ENCODE results near the gene KLF13. TPM values are rescaled to one million over a fixed set of nuclear protein-coding genes. Genes with fewer than 3 reads are reported as not detected.

The KLF13 gene
- total RNA-seq, 2 experiments from 2014 or later = 110 to 111 TPM

DNA sequence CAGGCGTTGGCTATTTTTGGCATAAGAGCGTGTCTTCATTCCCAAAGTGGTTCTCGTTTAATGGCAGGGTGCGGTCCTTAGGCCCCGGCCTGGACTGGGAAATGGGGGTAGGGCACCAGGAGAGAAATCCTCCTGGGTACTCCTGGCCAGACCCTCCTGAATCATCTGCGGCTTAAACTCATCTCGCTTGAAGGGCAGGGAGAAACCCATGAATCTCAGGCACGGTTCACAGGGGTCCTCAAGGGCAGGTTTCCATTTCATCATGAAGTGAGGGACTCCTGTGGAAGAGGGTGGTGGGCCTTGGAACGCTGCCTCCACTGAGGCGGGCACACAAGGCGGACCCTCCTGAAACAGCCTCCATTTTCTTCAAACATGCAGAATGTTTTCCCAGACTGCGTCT lies 48.4 kb downstream of the KLF13 start:
- DNase-seq = no peak
- H3K4me3 Mint-ChIP-seq = no peak overlapping the region
- H3K36me3 Mint-ChIP-seq = peaks cover 40% of the 10 kb centered on the region
- no peaks in the 10 kb centered on the region for H3K27me3 Mint-ChIP-seq
- H3K9me3 Mint-ChIP-seq = no peaks in the 10 kb centered on the region
- H3K4me1 Mint-ChIP-seq = peaks cover 66% of the 10 kb centered on the region
- peak overlapping the region; percentile 25 for H3K27ac Mint-ChIP-seq

DNA sequence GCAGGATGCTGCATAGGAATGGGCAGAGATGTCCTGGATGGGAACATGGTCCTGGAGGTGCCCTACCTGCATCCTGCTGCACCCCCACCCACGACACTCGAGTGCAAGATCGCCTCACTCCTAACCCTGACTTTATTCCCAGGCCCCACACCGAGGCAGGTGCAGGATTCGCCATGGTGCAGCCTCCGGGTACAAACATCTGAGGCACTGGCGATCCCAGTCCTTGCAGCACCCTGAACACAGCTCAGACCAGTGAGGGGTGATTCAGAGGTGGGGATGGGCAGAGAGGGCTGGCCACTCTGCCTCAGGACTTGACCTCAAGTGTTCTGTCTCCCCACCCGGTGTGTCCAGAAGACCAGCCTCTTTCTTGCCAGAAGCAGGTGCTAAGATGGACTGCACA lies 49.1 kb downstream of the KLF13 start:
- peak overlapping the region; percentile 22 for H3K27ac Mint-ChIP-seq
- no peak overlapping the region for H3K4me3 Mint-ChIP-seq
- no peak for DNase-seq
- H3K27me3 Mint-ChIP-seq = no peaks in the 10 kb centered on the region
- H3K36me3 Mint-ChIP-seq = peaks cover 37% of the 10 kb centered on the region
- H3K9me3 Mint-ChIP-seq = no peaks in the 10 kb centered on the region
- peaks cover 59% of the 10 kb centered on the region for H3K4me1 Mint-ChIP-seq

DNA sequence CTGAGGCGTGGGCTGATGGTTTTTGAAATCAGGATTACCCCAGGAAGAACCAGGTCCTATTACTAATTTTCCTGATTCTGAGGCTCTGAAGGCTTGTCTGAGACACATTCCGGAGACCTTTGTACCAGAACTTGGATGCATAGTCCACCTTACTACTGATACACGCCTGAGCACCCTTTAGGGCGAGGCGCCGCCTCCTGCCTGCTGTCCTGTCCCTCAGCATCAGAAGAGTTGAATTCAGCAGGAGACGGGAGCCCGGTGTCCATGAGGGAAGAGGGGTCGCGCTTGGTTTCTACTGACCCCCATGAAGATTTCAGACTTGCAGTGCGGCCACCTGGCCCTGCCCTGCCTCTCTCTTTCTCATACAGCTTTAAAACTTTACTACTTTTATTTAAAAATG lies 49.9 kb downstream of the KLF13 start:
- peaks cover 55% of the 10 kb centered on the region for H3K4me1 Mint-ChIP-seq
- H3K9me3 Mint-ChIP-seq = no peaks in the 10 kb centered on the region
- H3K27ac Mint-ChIP-seq = peak overlapping the region; percentile 22
- no peaks in the 10 kb centered on the region for H3K27me3 Mint-ChIP-seq
- H3K4me3 Mint-ChIP-seq = no peak overlapping the region
- H3K36me3 Mint-ChIP-seq = peaks cover 40% of the 10 kb centered on the region
- no peak for DNase-seq

DNA sequence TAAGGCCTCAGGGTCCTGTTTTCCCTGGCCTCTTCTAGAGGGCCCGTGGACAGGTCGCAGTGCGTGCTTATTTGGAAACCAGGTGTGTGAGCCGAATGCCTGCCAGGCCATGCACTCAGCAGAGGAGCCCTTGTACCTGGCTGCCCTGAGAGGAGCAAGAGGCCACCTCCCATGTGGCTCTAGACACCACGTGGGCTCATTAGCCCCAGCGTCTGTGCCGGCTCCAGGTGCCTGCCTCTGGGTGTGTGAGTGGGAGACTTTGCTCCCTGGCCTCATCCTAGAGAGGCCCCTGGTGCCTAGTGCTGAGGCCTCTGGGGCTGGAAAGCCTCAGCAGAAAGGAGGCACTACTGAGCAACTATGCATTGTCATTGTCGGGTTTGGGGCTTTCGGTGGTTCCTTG lies 50.4 kb downstream of the KLF13 start:
- peaks cover 43% of the 10 kb centered on the region for H3K36me3 Mint-ChIP-seq
- no peak overlapping the region for H3K4me3 Mint-ChIP-seq
- H3K27me3 Mint-ChIP-seq = no peaks in the 10 kb centered on the region
- DNase-seq = no peak
- no peaks in the 10 kb centered on the region for H3K9me3 Mint-ChIP-seq
- peak overlapping the region; percentile 62 for H3K27ac Mint-ChIP-seq
- peaks cover 55% of the 10 kb centered on the region for H3K4me1 Mint-ChIP-seq

DNA sequence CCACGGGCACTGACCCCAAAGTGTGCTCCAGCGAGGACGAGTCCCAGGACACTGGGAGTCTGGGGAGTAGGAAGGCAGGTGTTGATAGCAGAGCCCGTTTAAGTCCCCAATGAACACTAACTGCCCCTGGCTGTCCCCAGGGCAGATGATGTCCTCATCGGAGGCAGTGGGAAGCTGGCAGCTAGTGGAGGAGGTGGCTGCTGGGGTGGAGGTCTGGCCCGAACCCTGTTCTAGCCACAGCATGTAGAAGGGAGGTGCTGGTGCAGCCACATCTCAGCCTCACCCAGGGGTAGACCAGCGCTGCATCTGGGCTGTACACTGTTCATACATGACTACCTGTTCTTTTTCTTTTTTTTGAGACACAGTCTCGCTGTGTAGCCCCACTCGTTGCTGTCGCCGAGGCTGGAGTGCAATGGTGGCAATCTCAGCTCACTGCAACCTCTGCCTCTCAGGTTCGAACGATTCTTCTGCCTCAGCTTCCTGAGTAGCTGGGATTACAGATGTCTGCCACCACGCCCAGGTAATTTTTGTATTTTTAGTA lies 51.8 kb downstream of the KLF13 start:
- peak overlapping the region; percentile 79 for H3K27ac Mint-ChIP-seq
- H3K27me3 Mint-ChIP-seq = no peaks in the 10 kb centered on the region
- DNase-seq = no peak
- no peak overlapping the region for H3K4me3 Mint-ChIP-seq
- peaks cover 51% of the 10 kb centered on the region for H3K4me1 Mint-ChIP-seq
- peaks cover 43% of the 10 kb centered on the region for H3K36me3 Mint-ChIP-seq
- H3K9me3 Mint-ChIP-seq = no peaks in the 10 kb centered on the region

DNA sequence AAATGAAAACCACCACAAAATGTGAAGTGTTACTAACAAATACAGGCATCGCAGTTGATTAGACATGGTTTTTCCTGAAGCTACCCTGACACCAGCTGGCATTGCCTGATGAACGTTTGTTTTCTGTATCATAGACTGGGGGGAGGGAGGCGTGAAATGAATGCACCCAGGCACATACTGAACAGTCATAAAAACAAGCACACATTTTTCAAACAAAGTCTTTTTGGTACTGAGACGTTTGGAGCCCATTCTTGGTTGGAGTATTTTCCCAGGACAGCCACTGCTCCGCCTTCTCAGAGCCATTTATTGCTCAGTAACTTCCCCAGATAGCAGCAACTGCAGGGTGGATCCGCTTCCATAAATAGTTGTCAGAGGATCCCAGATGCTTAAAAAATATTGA lies 52.4 kb downstream of the KLF13 start:
- Mint-ChIP-seq H3K27me3 (no peaks in the 10 kb centered on the region), H3K4me1 (peaks cover 49% of the 10 kb centered on the region), H3K36me3 (peaks cover 41% of the 10 kb centered on the region), H3K9me3 (no peaks in the 10 kb centered on the region), H3K27ac (peak overlapping the region; percentile 79), H3K4me3 (no peak overlapping the region)
- DNase-seq = no peak

DNA sequence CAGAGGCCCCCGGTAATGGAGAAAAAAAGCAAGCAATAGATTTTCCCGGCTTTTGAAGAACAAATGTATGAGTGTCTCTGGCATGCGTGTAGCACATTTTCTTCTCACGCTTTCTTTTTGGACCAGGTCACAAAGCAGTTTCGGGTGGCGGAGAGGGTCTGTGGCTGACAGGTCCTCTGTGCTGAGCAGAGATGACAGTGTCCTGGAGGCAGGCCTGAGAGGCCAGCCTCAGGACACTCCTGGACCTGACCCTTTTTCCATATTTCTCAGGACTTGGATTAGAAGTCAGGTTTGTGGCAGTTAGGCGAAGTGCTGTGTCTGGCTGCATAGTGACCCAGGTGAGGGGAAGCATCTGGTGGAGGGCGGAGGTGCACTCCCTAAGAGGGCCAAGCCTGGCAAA lies 52.9 kb downstream of the KLF13 start:
- H3K27me3 Mint-ChIP-seq = no peaks in the 10 kb centered on the region
- peaks cover 40% of the 10 kb centered on the region for H3K36me3 Mint-ChIP-seq
- peaks cover 46% of the 10 kb centered on the region for H3K4me1 Mint-ChIP-seq
- H3K9me3 Mint-ChIP-seq = no peaks in the 10 kb centered on the region
- no peak overlapping the region for H3K4me3 Mint-ChIP-seq
- peak overlapping the region; percentile 38 for H3K27ac Mint-ChIP-seq
- DNase-seq = no peak

DNA sequence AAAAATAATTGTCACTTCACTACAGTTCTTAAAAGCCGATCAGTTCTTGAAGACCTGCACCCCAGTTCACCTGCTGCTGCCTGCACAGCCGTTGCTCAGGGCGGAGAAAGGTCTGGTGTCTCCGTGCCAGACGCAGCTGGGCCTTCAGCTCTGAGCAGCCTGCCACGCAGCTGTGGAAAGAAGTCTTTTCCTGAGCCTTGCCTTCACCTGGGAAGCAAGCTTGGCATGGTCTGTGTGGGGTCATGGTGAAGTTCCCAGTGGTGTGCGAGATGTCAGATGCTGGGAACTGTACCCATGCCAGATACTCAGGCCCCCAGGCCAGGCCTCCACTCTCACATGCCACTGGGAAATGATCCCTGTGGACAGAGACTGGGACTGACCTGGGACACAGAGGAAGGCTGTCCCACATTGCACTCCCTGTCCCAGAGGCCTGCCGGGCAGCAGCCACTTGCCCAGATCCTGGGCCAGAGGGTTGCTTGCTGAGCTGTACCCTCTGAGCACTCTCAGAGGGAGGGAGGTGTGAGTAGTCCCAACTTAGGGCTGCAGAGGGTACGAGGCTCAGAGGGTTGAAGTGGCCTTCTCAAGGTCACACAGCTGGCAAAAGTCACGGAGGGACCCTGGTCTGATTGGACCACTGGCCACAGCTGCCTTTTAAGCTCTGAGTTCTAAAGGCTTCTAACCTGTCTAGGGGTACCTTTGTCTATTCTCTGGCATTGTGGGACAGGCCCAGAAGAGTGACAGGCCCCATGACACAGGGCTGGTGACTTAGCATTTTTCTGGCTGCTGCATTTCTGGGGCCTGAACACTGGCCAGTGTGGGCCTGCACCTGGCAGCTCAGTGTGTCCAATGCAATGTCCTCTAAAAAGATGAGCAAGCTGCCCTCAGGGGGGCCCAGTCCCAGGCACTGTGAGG lies 55.4 kb downstream of the KLF13 start:
- H3K4me3 Mint-ChIP-seq = no peak overlapping the region
- peaks cover 38% of the 10 kb centered on the region for H3K36me3 Mint-ChIP-seq
- no peak overlapping the region for H3K27ac Mint-ChIP-seq
- no peaks in the 10 kb centered on the region for H3K27me3 Mint-ChIP-seq
- peaks cover 43% of the 10 kb centered on the region for H3K4me1 Mint-ChIP-seq
- H3K9me3 Mint-ChIP-seq = peaks cover 2% of the 10 kb centered on the region
- DNase-seq = no peak

DNA sequence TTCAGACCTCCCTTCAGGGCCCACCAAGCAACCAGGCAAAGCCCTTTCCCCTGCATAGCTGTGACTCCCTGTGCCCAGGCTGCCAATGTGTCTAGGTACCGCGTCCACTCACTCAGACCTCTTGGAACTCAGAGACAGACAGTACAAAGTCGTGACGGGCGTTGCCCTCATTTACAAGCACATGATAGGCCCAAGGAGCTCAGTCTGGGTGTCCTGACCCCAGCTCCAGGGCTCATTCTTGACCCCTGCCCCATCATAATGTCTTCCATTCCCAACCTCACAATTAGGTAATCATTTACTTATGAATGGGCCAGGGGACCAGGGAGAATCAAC lies 56.0 kb downstream of the KLF13 start:
- Mint-ChIP-seq H3K27me3 (no peaks in the 10 kb centered on the region), H3K36me3 (peaks cover 38% of the 10 kb centered on the region), H3K27ac (no peak overlapping the region), H3K4me3 (no peak overlapping the region), H3K4me1 (peaks cover 42% of the 10 kb centered on the region), H3K9me3 (peaks cover 2% of the 10 kb centered on the region)
- DNase-seq = no peak

DNA sequence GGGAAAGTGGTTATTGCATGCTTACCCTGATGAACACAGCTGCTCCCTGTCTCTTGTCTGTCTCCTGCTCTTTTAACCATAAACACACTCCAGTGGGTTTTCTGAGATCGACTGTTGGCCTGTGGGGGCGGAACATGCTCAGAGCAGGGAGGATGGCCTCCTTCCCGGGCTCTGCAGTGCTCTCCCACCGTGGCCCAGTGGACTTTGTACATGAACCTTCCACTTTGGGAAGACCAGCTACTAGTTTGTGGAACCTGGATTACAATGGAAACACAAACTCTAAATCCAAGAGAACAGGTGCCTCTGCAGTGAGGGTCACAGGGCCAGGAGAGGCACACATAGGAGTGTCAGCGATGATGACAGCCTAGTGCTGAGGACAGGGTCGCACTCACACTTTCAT lies 56.5 kb downstream of the KLF13 start:
- no peak overlapping the region for H3K4me3 Mint-ChIP-seq
- DNase-seq = no peak
- H3K36me3 Mint-ChIP-seq = peaks cover 35% of the 10 kb centered on the region
- no peaks in the 10 kb centered on the region for H3K27me3 Mint-ChIP-seq
- no peak overlapping the region for H3K27ac Mint-ChIP-seq
- H3K4me1 Mint-ChIP-seq = peaks cover 42% of the 10 kb centered on the region
- H3K9me3 Mint-ChIP-seq = peaks cover 2% of the 10 kb centered on the region

DNA sequence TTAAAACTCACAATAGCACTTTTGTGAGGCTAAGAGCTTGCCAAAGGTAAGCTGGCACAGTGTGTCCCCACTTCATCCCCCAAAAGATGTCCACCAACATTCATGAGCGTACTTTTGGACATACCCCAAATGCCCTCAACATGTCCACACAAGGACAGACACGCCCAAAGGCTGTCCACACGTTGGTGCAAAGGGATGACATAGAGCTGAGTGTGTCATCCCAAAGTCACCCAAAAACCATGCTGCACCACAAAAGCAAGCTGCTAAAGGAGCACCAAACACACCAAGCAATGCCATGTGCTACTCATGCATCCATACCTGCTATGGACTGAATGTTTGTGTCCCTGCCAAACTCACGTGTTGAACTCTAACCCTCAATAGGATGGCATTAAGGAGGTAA lies 57.9 kb downstream of the KLF13 start:
- Mint-ChIP-seq H3K36me3 (peaks cover 27% of the 10 kb centered on the region), H3K4me1 (peaks cover 40% of the 10 kb centered on the region), H3K4me3 (no peak overlapping the region), H3K9me3 (peaks cover 4% of the 10 kb centered on the region), H3K27ac (no peak overlapping the region), H3K27me3 (no peaks in the 10 kb centered on the region)
- DNase-seq = no peak

DNA sequence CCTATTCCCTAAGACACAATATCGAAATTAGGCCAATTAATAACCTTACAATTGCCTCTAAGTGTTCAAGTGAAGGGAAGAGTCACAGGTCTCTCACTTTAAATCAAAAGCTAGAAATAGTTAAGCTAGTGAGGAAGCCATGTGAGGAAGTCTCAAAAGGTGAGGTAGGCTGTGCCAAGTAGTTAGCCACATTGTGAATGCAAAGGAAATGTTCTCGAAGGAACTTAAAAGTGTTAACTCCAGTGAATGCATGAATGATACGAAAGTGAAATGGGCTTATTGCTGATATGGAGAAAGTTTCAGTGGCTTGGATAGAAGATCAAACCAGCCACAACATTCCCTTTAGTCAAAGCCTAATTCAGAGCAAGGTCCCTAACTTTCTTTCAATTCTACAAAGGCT lies 59.1 kb downstream of the KLF13 start:
- Mint-ChIP-seq H3K27me3 (no peaks in the 10 kb centered on the region), H3K36me3 (peaks cover 21% of the 10 kb centered on the region), H3K4me3 (no peak overlapping the region), H3K27ac (no peak overlapping the region), H3K4me1 (peaks cover 42% of the 10 kb centered on the region), H3K9me3 (peaks cover 6% of the 10 kb centered on the region)
- no peak for DNase-seq

DNA sequence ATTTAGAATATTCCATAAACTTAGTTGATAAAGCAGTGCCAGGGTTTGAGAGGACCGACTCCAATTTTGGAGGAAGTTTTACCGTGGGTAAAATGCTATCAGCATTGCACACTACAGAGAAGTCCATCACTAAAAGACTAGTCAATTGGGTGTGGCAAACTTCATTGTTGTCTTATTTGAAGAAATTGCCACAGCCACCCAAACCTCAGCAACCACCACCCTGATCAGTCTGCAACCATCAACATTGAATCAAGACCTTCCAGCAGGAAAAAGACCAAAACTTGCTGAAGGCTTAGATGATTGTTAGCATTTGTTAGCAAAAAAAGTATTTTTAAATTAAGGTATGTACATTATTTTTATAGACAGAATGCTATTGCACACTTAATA lies 60.5 kb downstream of the KLF13 start:
- peaks cover 6% of the 10 kb centered on the region for H3K9me3 Mint-ChIP-seq
- peaks cover 43% of the 10 kb centered on the region for H3K4me1 Mint-ChIP-seq
- H3K27ac Mint-ChIP-seq = no peak overlapping the region
- no peak for DNase-seq
- H3K36me3 Mint-ChIP-seq = peaks cover 12% of the 10 kb centered on the region
- H3K4me3 Mint-ChIP-seq = no peak overlapping the region
- H3K27me3 Mint-ChIP-seq = no peaks in the 10 kb centered on the region

DNA sequence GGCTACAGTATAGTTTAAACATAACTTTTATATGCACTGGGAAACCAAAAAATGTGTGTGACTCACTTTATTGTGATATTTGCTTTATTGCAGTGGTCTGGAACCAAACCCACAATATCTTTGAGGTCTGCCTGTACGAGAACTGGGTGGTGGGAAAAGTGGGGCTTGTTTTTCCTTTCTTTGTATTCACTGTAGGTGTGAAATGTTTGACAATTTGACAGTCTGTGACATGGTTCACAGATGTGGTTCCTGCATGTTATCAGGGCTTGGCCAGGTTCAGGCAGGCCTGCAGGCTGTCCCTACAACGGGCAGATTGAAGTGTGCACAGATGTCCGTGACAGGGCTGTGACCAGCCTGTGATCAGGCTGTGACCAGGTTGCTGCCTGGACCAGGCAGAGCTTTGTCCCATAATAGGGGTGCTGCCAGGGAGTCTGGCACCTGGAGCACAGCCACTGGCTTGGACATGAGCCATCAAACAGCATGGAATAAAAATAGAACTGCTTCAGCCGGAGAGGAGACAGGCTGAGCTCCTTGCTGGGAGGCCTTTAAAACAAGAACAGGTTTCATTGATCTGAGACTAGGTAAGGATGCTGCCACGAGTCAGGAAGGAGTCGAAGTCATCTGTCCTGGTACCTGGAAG lies 61.0 kb downstream of the KLF13 start:
- H3K27me3 Mint-ChIP-seq = no peaks in the 10 kb centered on the region
- peak; percentile 48 for DNase-seq
- H3K9me3 Mint-ChIP-seq = peaks cover 6% of the 10 kb centered on the region
- H3K27ac Mint-ChIP-seq = peak overlapping the region; percentile 67
- H3K36me3 Mint-ChIP-seq = peaks cover 12% of the 10 kb centered on the region
- H3K4me3 Mint-ChIP-seq = peak overlapping the region; percentile 32
- H3K4me1 Mint-ChIP-seq = peaks cover 44% of the 10 kb centered on the region

DNA sequence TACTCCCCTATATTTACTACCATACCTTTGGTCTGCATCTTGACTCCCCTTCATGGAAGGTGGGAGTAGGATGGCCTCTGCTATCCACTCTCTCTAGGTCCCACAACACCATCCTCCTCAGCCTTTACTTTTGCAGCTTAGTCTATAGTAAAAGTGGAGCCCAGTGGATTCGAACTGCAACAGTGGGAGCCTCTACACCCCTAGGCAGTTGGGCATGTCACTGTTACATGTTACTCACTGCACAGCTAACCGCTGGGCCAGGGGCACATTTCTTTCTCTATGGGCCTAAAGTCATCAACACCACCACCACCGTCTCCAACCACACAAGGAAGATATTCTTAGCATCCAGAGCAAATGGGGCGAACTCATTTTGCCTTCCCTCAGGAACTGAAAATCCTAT lies 62.9 kb downstream of the KLF13 start:
- Mint-ChIP-seq H3K27me3 (no peaks in the 10 kb centered on the region), H3K4me3 (no peak overlapping the region), H3K9me3 (peaks cover 6% of the 10 kb centered on the region), H3K36me3 (peaks cover 7% of the 10 kb centered on the region), H3K4me1 (peaks cover 51% of the 10 kb centered on the region), H3K27ac (peak overlapping the region; percentile 7)
- DNase-seq = no peak
